GM10248 (cell line): ENCODE data around the gene GPC6.

Experiments used
- CTCF ChIA-PET: fragments of 300-600 bp; sonication (Branson Sonifier 250); formaldehyde crosslinking; extraction: SDS; loops from one replicate; lab custom pipeline; 2021; ENCODE audit warnings: antibody characterized with exemption; lab: Yijun Ruan, JAX
- POLR2A ChIA-PET: fragments of 350-650 bp; sonication (Branson Sonifier 250); formaldehyde crosslinking; extraction: SDS; loops from one replicate; lab custom pipeline; 2020; ENCODE audit warnings: antibody characterized with exemption; lab: Yijun Ruan, JAX
- DNase-seq: peaks from one replicate; pipeline ENCODE4 v3.0.0; 2012; ENCODE audit errors: extremely low spot score
- CTCF ChIP-seq: IDR thresholded peaks from 2 replicates; pipeline ENCODE4 v1.5.1; 2012; ENCODE audit warnings: mild to moderate bottlenecking, low read depth; ENCODE audit errors: extremely low read depth, missing control alignments, control extremely low read depth

Gene GPC6

GRCh38 chr13:94351292-94351990 lies 1124.8 kb downstream of the GPC6 start:
- ChIA-PET CTCF (interaction anchor here (1.5 to 1.8 kb wide), 3 partner anchors 10 to 269 kb away, joined by 3 to 9 read pairs (median 3); no protein-coding TSS in a partner anchor), POLR2A (no interaction called here)
- no peak for DNase-seq
- TF ChIP-seq CTCF = no peak

GRCh38 chr13:94352057-94352456 lies 1125.5 kb downstream of the GPC6 start:
- DNase-seq = no peak
- POLR2A ChIA-PET = no interaction called here
- no peak for TF ChIP-seq CTCF
- CTCF ChIA-PET = interaction anchor here (1.0 to 1.8 kb wide), 5 partner anchors 10 to 268 kb away, joined by 3 to 9 read pairs (median 3); no protein-coding TSS in a partner anchor

- no peak for TF ChIP-seq CTCF
- no peak for DNase-seq
- ChIA-PET POLR2A (no interaction called here), CTCF (interaction anchor here (1.3 to 1.5 kb wide), 2 partner anchors 9 to 43 kb away, joined by 4 to 9 read pairs; no protein-coding TSS in a partner anchor)
Observed at GRCh38 chr13:94353167-94353710, 1126.6 kb downstream of the GPC6 start.

GRCh38 chr13:94359875-94360274 lies 1133.3 kb downstream of the GPC6 start:
- TF ChIP-seq CTCF = no peak
- POLR2A ChIA-PET = no interaction called here
- CTCF ChIA-PET = interaction anchor here (0.9 to 1.7 kb wide), 2 partner anchors 15 to 123 kb away, joined by 5 read pairs; no protein-coding TSS in a partner anchor
- DNase-seq = no peak

- DNase-seq = peak; percentile 61
- CTCF ChIA-PET = interaction anchor here (0.8 to 2.2 kb wide), 18 partner anchors 10 to 1357 kb away, joined by 3 to 9 read pairs (median 4); no protein-coding TSS in a partner anchor
Observed at GRCh38 chr13:94362411-94362909, 1135.9 kb downstream of the GPC6 start.

More at GRCh38 chr13:94362411-94362909, 1135.9 kb downstream of the GPC6 start:
- peak; percentile 85 for TF ChIP-seq CTCF
- POLR2A ChIA-PET = no interaction called here
